GM04503 (cell line): Measurements from ENCODE around the gene GRB7.
"Not testable (repeated sequence)": the region's sequence is repeated elsewhere in the genome, so short reads cannot be mapped to it uniquely, and the experiment has no call there.

Source experiments
- DNase-seq: peaks from one replicate; pipeline ENCODE4 v3.0.0-alpha.2; 2012; ENCODE audit warnings: low read depth

The GRB7 gene

GRCh38 chr17:39736319-39737165 is 1.2 kb upstream of the GRB7 start:
- no peak for DNase-seq

GRCh38 chr17:39737206-39737759 is 455 bp upstream of the GRB7 start:
- DNase-seq = no peak

GRCh38 chr17:39738568-39738901 is 797 bp downstream of the GRB7 start:
- no peak for DNase-seq

- no peak for DNase-seq
These were observed 1.5 kb downstream of the GRB7 start for GRCh38 chr17:39738983-39739884.

GRCh38 chr17:39739885-39740356 is 2.2 kb downstream of the GRB7 start:
- no peak for DNase-seq

- DNase-seq = no peak
These were observed 2.8 kb downstream of the GRB7 start for GRCh38 chr17:39740357-39741111.

GRCh38 chr17:39742126-39742855 is 4.6 kb downstream of the GRB7 start:
- DNase-seq = no peak

- DNase-seq = no peak
These were observed 5.2 kb downstream of the GRB7 start for GRCh38 chr17:39742856-39743436.

- no peak for DNase-seq
These were observed 6.5 kb downstream of the GRB7 start for GRCh38 chr17:39744075-39744835.

GRCh38 chr17:39744836-39745215 is 7.1 kb downstream of the GRB7 start:
- no peak for DNase-seq

- DNase-seq = no peak
These were observed 7.8 kb downstream of the GRB7 start for GRCh38 chr17:39745335-39746144.

GRCh38 chr17:39746145-39746461 is 8.4 kb downstream of the GRB7 start:
- no peak for DNase-seq

- DNase-seq = no peak
These were observed 10.0 kb downstream of the GRB7 start for GRCh38 chr17:39747745-39748144.

- DNase-seq = not testable (repeated sequence)
These were observed 10.8 kb downstream of the GRB7 start for GRCh38 chr17:39748444-39749034.

- no peak for DNase-seq
These were observed 12.6 kb downstream of the GRB7 start for GRCh38 chr17:39750131-39751015.

- no peak for DNase-seq
These were observed 13.3 kb downstream of the GRB7 start for GRCh38 chr17:39751016-39751543.

- no peak for DNase-seq
These were observed 13.9 kb downstream of the GRB7 start for GRCh38 chr17:39751637-39752036.
